ENCODE results near the gene RCAN2.

RCAN2 gene

DNA sequence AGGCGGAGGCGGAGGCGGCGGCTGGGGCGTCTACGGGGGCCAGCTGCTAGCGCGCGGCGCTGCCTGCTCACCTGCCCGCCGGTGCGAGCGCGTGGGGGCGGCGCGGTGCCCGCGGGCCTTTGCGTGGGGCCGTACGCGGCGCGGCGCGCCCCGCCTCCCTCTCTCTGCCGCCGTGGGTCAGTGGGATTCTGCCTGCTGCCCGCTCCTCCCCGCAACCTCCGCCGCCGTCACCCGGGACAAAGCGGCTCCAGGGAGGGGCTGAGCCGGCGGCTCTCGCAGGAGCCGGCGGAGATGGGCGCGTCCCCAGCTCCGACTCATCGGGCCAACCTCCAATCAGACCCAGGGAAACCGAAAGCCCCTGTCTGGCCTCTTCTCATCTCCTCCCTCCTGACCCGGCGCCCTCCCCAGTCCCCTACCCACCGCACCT is at the start of gene RCAN2:
Gene RCAN2 (minus strand): TSS at position 249 of the 427 bp plus-strand sequence.
- no peak for DNase-seq (ENCODE audit: low spot score)

GRCh38 chr6:46539866-46540265 is 48.6 kb upstream of the RCAN2 start:
- DNase-seq (ENCODE audit: low spot score): no peak

DNA sequence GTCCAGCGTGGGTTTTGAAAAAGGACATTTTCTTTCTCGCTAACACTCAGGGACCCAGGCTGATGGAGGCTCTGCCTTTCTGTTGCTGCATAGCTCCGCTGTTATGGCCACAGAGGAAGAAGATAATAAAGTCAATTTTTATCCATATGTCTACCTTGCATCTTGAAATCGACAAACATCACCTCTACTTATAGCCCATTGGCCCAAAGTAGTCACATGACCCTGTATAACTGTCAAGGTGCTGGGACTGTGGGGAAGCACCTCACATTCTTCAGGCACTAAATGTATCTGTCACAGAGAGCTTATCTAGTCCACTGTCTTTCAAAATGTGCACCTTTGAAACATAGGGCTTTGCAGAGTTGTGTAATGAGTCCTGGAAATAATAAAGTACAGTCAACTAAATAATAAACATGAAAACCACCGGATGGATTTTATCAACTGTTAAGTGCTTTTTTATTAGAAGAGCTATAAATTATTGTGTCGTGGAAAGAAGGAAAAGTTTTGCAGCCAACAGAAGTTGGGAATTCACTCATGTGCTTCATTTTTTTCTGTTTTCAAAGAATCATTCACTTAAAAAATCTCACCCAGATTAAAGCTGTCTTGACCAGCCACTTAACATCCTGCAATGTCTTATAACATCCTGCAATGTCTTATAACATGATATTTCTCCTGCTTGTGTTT is 47.7 kb upstream of the RCAN2 start:
- no peak for DNase-seq (ENCODE audit: low spot score)

DNA sequence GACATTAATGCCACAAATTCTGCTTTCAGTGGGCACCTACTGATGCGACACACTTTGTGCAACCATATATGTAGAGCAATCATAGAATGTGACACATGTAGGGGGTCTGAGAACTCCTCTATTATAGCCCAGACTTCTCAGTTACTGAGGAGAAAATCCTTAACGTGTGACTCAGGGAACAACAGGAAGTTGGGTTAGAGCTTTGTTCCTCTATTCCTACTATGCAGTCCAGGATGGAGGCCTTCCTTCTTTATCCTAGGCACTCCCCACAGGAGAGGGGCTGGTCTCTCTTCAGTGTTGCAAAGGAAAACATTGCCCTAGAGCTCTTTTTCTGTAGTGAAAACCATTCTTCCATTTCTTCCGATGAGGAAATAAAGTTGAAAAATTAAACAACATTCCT is 39.6 kb upstream of the RCAN2 start:
- no peak for DNase-seq (ENCODE audit: low spot score)

- no peak for DNase-seq (ENCODE audit: low spot score)
Observed at GRCh38 chr6:46528961-46529750, 37.9 kb upstream of the RCAN2 start.

- DNase-seq (ENCODE audit: low spot score): no peak
Observed at GRCh38 chr6:46526607-46527006, 35.4 kb upstream of the RCAN2 start.

DNA sequence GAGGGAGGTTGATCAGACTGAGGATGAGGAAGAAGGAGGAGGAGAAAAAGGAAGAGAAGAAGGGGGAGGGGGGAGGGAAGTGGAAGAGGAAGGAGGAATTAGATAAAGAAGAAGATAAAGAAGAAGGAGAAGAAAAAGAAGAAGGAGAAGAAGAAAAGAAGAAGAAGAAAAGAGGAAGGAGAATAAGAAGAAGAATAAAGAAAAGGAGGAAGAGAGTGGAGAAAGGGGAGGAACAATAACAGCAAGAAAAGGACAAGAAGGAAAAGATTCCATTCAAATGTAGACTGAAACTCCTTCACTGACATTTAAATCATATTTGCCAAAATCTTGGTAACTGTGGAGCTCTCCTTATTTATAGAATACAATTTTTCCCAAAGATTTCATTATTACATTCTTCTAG is 34.3 kb upstream of the RCAN2 start:
- no peak for DNase-seq (ENCODE audit: low spot score)

- no peak for DNase-seq (ENCODE audit: low spot score)
Observed at GRCh38 chr6:46521464-46521971, 30.3 kb upstream of the RCAN2 start.

DNA sequence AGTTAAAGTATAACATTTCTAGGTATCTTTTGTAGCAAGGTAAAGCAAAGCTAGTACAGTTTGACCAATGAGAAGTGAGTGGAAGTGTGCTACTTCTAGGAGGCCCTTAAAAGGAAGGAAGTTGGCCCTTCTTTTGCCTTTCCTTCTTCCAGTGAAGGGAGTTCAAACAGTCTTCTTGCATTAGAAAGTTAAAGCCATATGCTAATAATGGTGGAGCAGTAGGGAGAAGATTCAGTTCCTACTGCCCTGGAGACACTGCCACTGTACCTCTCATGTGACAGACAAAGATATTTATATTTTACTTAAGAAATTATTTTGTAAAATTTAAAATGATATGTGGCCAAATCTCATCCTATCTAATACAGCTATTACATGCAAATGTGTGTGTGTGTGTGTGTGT is 26.0 kb upstream of the RCAN2 start:
- DNase-seq (ENCODE audit: low spot score): no peak

- DNase-seq (ENCODE audit: low spot score): no peak
Observed at GRCh38 chr6:46513533-46513932, 22.3 kb upstream of the RCAN2 start.

GRCh38 chr6:46511320-46511719 is 20.1 kb upstream of the RCAN2 start:
- no peak for DNase-seq (ENCODE audit: low spot score)

DNA sequence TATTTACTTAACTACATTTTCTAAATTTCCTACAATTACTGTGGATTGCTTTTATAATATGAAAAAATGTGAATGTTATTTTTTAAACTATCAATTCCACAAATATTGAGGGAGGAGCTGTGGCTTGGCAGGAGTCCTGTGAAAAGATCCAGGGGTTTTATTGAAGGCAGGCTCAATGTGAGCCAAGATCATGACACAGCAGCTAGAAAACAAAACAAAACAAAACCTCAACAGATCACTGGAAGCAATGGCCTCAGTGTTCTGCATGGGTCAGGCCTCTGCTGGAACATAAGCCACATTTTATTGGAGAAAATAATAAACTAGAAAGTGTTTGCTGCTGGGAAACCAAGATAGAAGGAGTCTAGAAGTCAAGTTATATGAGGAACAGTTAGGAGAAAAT is 19.4 kb upstream of the RCAN2 start:
- DNase-seq (ENCODE audit: low spot score): no peak

GRCh38 chr6:46509981-46510510 is 18.8 kb upstream of the RCAN2 start:
- no peak for DNase-seq (ENCODE audit: low spot score)

GRCh38 chr6:46509063-46509462 is 17.8 kb upstream of the RCAN2 start:
- no peak for DNase-seq (ENCODE audit: low spot score)

GRCh38 chr6:46507426-46507825 is 16.2 kb upstream of the RCAN2 start:
- DNase-seq (ENCODE audit: low spot score): no peak

GRCh38 chr6:46505693-46506512 is 14.7 kb upstream of the RCAN2 start:
- DNase-seq (ENCODE audit: low spot score): no peak

DNA sequence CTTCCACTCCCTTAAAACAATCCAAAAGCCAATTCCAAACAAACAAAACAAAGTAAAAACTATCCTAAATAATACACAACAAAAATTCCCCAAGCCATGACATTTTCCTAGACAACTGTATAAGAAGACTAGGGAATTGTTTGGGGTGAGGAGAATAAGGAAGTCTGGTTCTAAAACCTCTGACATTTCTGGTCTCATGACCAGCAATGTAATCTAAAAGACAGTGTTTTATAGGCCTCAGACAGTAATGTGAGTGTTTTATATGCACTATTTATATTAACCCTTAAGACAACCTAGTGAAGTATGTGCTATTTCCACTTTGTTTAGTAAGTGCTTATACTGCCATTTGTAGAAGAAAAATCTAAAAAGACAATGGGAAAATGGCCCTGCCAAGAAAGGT is 13.0 kb upstream of the RCAN2 start:
- DNase-seq (ENCODE audit: low spot score): no peak

- DNase-seq (ENCODE audit: low spot score): no peak
Observed at GRCh38 chr6:46502486-46503119, 11.4 kb upstream of the RCAN2 start.

DNA sequence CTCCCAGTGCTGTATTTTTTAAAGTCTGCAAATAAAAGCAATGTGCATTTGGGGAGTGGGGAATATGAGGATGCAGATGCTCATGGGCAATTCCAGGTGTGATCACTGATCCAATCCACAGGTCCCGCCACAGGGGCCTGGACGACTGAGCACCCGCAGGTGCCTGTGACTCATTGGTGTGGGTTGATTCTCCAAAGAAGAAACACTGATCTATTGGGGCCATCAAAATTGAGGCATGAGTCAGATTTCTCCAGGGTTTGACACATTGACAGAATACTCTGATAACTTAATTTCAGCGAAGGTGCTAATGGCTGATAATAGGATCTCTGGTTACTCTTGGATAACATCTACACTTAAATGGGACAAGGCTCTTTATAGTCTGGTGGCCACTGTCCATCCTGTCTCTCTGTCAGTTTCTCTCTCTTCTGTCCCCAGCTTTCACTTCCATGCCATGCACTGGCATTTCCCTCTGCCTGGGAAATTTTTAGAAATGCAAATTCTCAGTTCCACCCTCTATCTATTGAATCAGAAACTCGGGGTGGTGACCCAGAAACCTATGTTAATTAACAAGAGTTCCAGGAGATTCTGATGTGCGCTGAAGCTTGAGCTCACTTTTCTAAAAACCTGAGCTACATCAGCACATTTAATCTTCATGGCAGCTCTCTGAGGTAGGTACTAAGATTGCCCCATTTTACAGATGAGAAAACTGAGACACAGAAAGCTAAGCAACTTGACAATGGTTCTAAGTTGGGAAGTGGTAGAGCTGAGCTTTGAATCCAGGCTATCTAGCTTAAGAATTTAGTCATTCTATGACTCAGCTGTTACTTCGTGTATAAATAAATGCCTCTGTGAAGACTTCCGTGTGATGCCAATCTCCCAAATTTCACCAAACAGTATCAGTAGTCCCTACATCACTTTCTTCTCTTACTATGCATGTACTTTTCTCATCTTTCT is 10.2 kb upstream of the RCAN2 start:
- DNase-seq (ENCODE audit: low spot score): no peak

- no peak for DNase-seq (ENCODE audit: low spot score)
Observed at GRCh38 chr6:46500382-46500781, 9.1 kb upstream of the RCAN2 start.

Data from hematopoietic multipotent progenitor cell treated with erythropoietin and hydrocortisone succinate and interleukin-3 and kit ligand, for 15 days (in vitro differentiated cells).